HCT116 (cell line): ENCODE data around the gene RBBP6. TPM values are rescaled to one million over a fixed set of nuclear protein-coding genes. Genes with fewer than 3 reads are reported as not detected.

Source experiments
- ATAC-seq: fragments of 200-7000 bp; cut with Tn5 transposase; 2 replicates; pipeline ENCODE4 v1.9.1; 2020; ENCODE audit warnings: mild to moderate bottlenecking, moderate library complexity
- BruUV-seq: library from RNA; stranded (reverse); fragments of 400-500 nt; replicated peaks from 2 replicates; lab custom pipeline; 2021; lab: Mats Ljungman, UMichigan
- CTCF ChIA-PET: fragments of 300-600 bp; sonication (Branson Sonifier 250); formaldehyde crosslinking; loops from one replicate; lab custom pipeline; 2021; ENCODE audit warnings: antibody characterized with exemption; lab: Charles Lee
- POLR2A ChIA-PET: fragments of 300-600, 350-600 bp; sonication (Branson Sonifier 250); formaldehyde crosslinking; loops from one replicate; lab custom pipeline; 2021; ENCODE audit warnings: antibody characterized with exemption; lab: Charles Lee
- RAD21 ChIA-PET, 2 experiments: fragments of 300-600 bp; sonication (Branson Sonifier 250); formaldehyde crosslinking; loops; one replicate each; lab custom pipeline; 2023; ENCODE audit warnings: low total read pairs in 2 of 2; ENCODE audit not compliant: uncharacterized antibody in 2 of 2, unreplicated experiment in 2 of 2, low non-redundant PET in 1 of 2; lab: Charles Lee
- DNase-seq: peaks from one replicate; pipeline ENCODE4 v3.0.0-alpha.2; 2010; ENCODE audit warnings: low read depth, low spot score
- H2AFZ ChIP-seq: fragments of 200-600 bp; shearing (Covaris generic), sonication (generic); 2 replicates; pipeline ENCODE4 v1.6.1; 2017; ENCODE audit warnings: low read depth, mixed run types, mixed read lengths, antibody characterized with exemption, low read length; ENCODE audit not compliant: poor library complexity, severe bottlenecking
- H3K27ac ChIP-seq: 2 replicates; pipeline ENCODE4 v1.5.1; 2012; ENCODE audit warnings: low read depth, low read length
- H3K27me3 ChIP-seq: fragments of 200-600 bp; sonication (generic); 2 replicates; pipeline ENCODE4 v1.6.1; 2016; ENCODE audit warnings: mixed run types, low read length, mixed read lengths; ENCODE audit not compliant: insufficient read depth
- H3K36me3 ChIP-seq, 2 experiments: fragments of 200-500 bp in 1 of 2; fragments of 200-600 bp in 1 of 2; sonication (Bioruptor generic) in 1 of 2; sonication (generic) in 1 of 2; 2 replicates each; pipeline versions ENCODE4 v1.5.1 to v1.6.1; 2014 to 2016; ENCODE audit warnings: low read length in 2 of 2, inconsistent platforms in 1 of 2, mixed read lengths in 1 of 2, mixed run types in 1 of 2; ENCODE audit not compliant: insufficient read depth in 2 of 2, control insufficient read depth in 1 of 2
- H3K4me1 ChIP-seq, 2 experiments: fragments of 200-600 bp in 1 of 2; sonication (generic) in 1 of 2; 2 replicates each; pipeline versions ENCODE4 v1.5.1 to v1.6.1; 2012 to 2017; ENCODE audit warnings: low read length in 2 of 2, inconsistent platforms in 1 of 2, mild to moderate bottlenecking in 1 of 2, mixed read lengths in 1 of 2, mixed run types in 1 of 2, moderate library complexity in 1 of 2; ENCODE audit not compliant: insufficient read depth in 2 of 2, control insufficient read depth in 1 of 2
- H3K4me2 ChIP-seq: fragments of 200-600 bp; sonication (generic); 2 replicates; pipeline ENCODE4 v1.6.1; 2017; ENCODE audit warnings: mixed run types, low read length, mixed read lengths
- H3K4me3 ChIP-seq, 2 experiments: fragments of 200-600 bp in 1 of 2; sonication (generic) in 1 of 2; replicated peaks in 1 of 2; 2 replicates each; pipeline ENCODE4 v1.5.1; 2011 to 2016; ENCODE audit warnings: low read length in 2 of 2, control low read depth in 1 of 2, low read depth in 1 of 2, mild to moderate bottlenecking in 1 of 2, mixed read lengths in 1 of 2, mixed run types in 1 of 2
- H3K79me2 ChIP-seq: fragments of 200-600 bp; sonication (generic); 2 replicates; pipeline ENCODE4 v1.6.1; 2017; ENCODE audit warnings: mild to moderate bottlenecking, mixed run types, low read length, moderate library complexity, mixed read lengths; ENCODE audit not compliant: insufficient read depth
- H3K9ac ChIP-seq: fragments of 200-600 bp; sonication (generic); 2 replicates; pipeline ENCODE4 v1.6.1; 2016; ENCODE audit warnings: low read length, mixed read lengths
- H3K9me2 ChIP-seq: fragments of 200-600 bp; sonication (generic), shearing (Covaris generic); 2 replicates; pipeline ENCODE4 v1.6.1; 2017; ENCODE audit warnings: mixed run types, mild to moderate bottlenecking, moderate library complexity; ENCODE audit not compliant: insufficient read depth
- H3K9me3 ChIP-seq, 2 experiments: fragments of 200-500 bp in 1 of 2; fragments of 200-600 bp in 1 of 2; sonication (Bioruptor generic) in 1 of 2; sonication (generic) in 1 of 2; 2 replicates each; pipeline ENCODE4 v1.6.1; 2014 to 2017; ENCODE audit warnings: low read length in 2 of 2, mixed read lengths in 2 of 2, inconsistent platforms in 1 of 2, low read depth in 1 of 2, mild to moderate bottlenecking in 1 of 2, mixed run types in 1 of 2, moderate library complexity in 1 of 2; ENCODE audit not compliant: control insufficient read depth in 1 of 2, insufficient read depth in 1 of 2
- H4K20me1 ChIP-seq: fragments of 200-600 bp; sonication (generic), shearing (Covaris generic); 2 replicates; pipeline ENCODE4 v1.6.1; 2017; ENCODE audit warnings: mixed run types, mild to moderate bottlenecking, moderate library complexity; ENCODE audit not compliant: insufficient read depth
- ATF3 ChIP-seq: IDR thresholded peaks from 2 replicates; pipeline ENCODE4 v1.6.1; 2012
- CEBPB ChIP-seq: IDR thresholded peaks from 2 replicates; pipeline ENCODE4 v1.6.1; 2012; ENCODE audit warnings: low read depth
- CTCF ChIP-seq, 3 experiments: fragments of 200-600 bp in 1 of 3; sonication (generic) in 1 of 3; IDR thresholded peaks in 2 of 3; conservative IDR thresholded peaks in 1 of 3; 2 replicates each; pipeline ENCODE4 v1.5.1; 2012 to 2017; ENCODE audit warnings: low read depth in 2 of 3, low read length in 2 of 3, antibody characterized with exemption in 1 of 3, borderline replicate concordance in 1 of 3, control low read depth in 1 of 3, mild to moderate bottlenecking in 1 of 3, mixed read lengths in 1 of 3, mixed run types in 1 of 3, moderate library complexity in 1 of 3; ENCODE audit not compliant: insufficient read depth in 1 of 3
- ELF1 ChIP-seq: IDR thresholded peaks from 2 replicates; pipeline ENCODE4 v1.6.1; 2012; ENCODE audit warnings: low read depth, borderline replicate concordance
- POLR2A ChIP-seq: IDR thresholded peaks from 2 replicates; pipeline ENCODE4 v1.7.0; 2011; ENCODE audit warnings: borderline replicate concordance; ENCODE audit not compliant: insufficient read depth, insufficient read length; ENCODE audit errors: extremely low read depth
- POLR2AphosphoS5 ChIP-seq: IDR thresholded peaks from 2 replicates; pipeline ENCODE4 v1.6.1; 2011; ENCODE audit warnings: mild to moderate bottlenecking, low read depth, low read length, moderate library complexity
- SIN3A ChIP-seq: IDR thresholded peaks from 2 replicates; pipeline ENCODE4 v1.6.1; 2012; ENCODE audit warnings: low read depth
- YY1 ChIP-seq: IDR thresholded peaks from 2 replicates; pipeline ENCODE4 v1.6.1; 2011; ENCODE audit warnings: low read length, low read depth, moderate library complexity, mild to moderate bottlenecking; ENCODE audit not compliant: insufficient replicate concordance; ENCODE audit errors: extremely low read depth
- ZBTB33 ChIP-seq: IDR thresholded peaks from 2 replicates; pipeline ENCODE4 v1.6.1; 2011; ENCODE audit warnings: mild to moderate bottlenecking, low read length, moderate library complexity; ENCODE audit not compliant: insufficient replicate concordance; ENCODE audit errors: extremely low read depth
- ZFX ChIP-seq: fragments of 450-650 bp; IDR thresholded peaks from 2 replicates; pipeline ENCODE4 v1.6.1; 2017
- ZNF274 ChIP-seq: fragments of 200-500 bp; sonication (Bioruptor generic); IDR thresholded peaks from 2 replicates; pipeline ENCODE4 v1.6.1; 2014; ENCODE audit warnings: mild to moderate bottlenecking, low read depth, low read length, inconsistent platforms
- intact Hi-C: fragments of 100-400 bp; cut with micrococcal nuclease; formaldehyde crosslinking; loops from 2 replicates; pipeline ENCODE4 v1.10.0; 2022
- total RNA-seq: library from RNA; stranded (reverse); gene quantifications from one replicate; pipeline ENCODE4 v1.2.1, GENCODE V29; 2021; ENCODE audit not compliant: unreplicated experiment

Gene RBBP6
- total RNA-seq, 1 experiment from 2014 or later: 52.4 TPM

- H3K9me3 ChIP-seq: no peaks in the 10 kb centered on the region
- peaks cover 16 to 23% of the 10 kb centered on the region in 2 experiments for H3K4me1 ChIP-seq
- peak in 1 of 3 experiments; percentile 21; a peak in 1 of 6 replicates for TF ChIP-seq CTCF (IDR thresholded peaks at IDR 0.05 in 2 of 3, conservative IDR thresholded peaks at IDR 0.05 in 1 of 3; ENCODE audit: borderline replicate concordance in 1 of 3, insufficient read depth in 1 of 3, low read depth in 2 of 3, low read length in 2 of 3)
- no peak for TF ChIP-seq ZNF274
- no peak for TF ChIP-seq CEBPB
- CTCF ChIA-PET: interaction anchor here (0.9 kb wide), 2 partner anchors 16 to 19 kb away, joined by 3 read pairs; no protein-coding TSS in a partner anchor
- H3K36me3 ChIP-seq: no peaks in the 10 kb centered on the region
- no peak overlapping the region for H3K27ac ChIP-seq
- H4K20me1 ChIP-seq: peaks cover 4% of the 10 kb centered on the region; the same call in 1 of the 2 replicates
- intact Hi-C loops: loop anchor here (5.0 to 10.0 kb wide), 2 partner anchors 191 to 981 kb away; partner anchors contain the start of genes EARS2, TNRC6A and UBFD1
- H3K27me3 ChIP-seq: no peaks in the 10 kb centered on the region
- RAD21 ChIA-PET: no interaction called here
- BruUV-seq: no TSS peak
- no peak for ATAC-seq
- no peak overlapping the region for H3K4me2 ChIP-seq
- H2AFZ ChIP-seq: no peak overlapping the region
- DNase-seq: no peak
- H3K9ac ChIP-seq: no peak overlapping the region
- peaks cover 14% of the 10 kb centered on the region for H3K79me2 ChIP-seq
- H3K9me2 ChIP-seq: no peaks in the 10 kb centered on the region
- POLR2A ChIA-PET: no interaction called here
- H3K4me3 ChIP-seq: no peak overlapping the region
Measured at GRCh38 chr16:24535827-24536226, 3.5 kb upstream of the RBBP6 start.

- Histone ChIP-seq H3K4me2 (no peak overlapping the region), H4K20me1 (peaks cover 12% of the 10 kb centered on the region), H3K9me3 (no peaks in the 10 kb centered on the region), H3K9me2 (no peaks in the 10 kb centered on the region), H3K36me3 (peaks cover 0 to 6% of the 10 kb centered on the region in 2 experiments; a peak in 1 of 4 replicates), H3K27ac (no peak overlapping the region), H2AFZ (peak overlapping the region; percentile 70), H3K79me2 (peaks cover 23% of the 10 kb centered on the region), H3K9ac (no peak overlapping the region), H3K4me3 (no peak overlapping the region), H3K27me3 (no peaks in the 10 kb centered on the region), H3K4me1 (peaks cover 22 to 31% of the 10 kb centered on the region in 2 experiments)
- no peak for ATAC-seq
- intact Hi-C loops: loop anchor here (5.0 to 10.0 kb wide), 2 partner anchors 191 to 982 kb away; partner anchors contain the start of genes EARS2, TNRC6A and UBFD1
- no peak for DNase-seq
- BruUV-seq: no TSS peak
- RAD21 ChIA-PET: no interaction called here
- TF ChIP-seq POLR2A (no peak), ELF1 (no peak), YY1 (no peak), ZFX (no peak), CTCF (IDR thresholded peaks at IDR 0.05 in 2 of 3, conservative IDR thresholded peaks at IDR 0.05 in 1 of 3; ENCODE audit: borderline replicate concordance in 1 of 3, insufficient read depth in 1 of 3, low read depth in 2 of 3, low read length in 2 of 3) (no peak), ATF3 (no peak), POLR2AphosphoS5 (no peak), ZBTB33 (no peak), SIN3A (no peak), CEBPB (no peak)
- POLR2A ChIA-PET: no interaction called here
- CTCF ChIA-PET: interaction anchor here (0.9 kb wide), 1 partner anchor 17 kb away, joined by 3 read pairs; no protein-coding TSS in a partner anchor
Measured at GRCh38 chr16:24536671-24537070, 2.7 kb upstream of the RBBP6 start.
